Gastroesophageal sphincter (tissue), 3 donors: Measurements from ENCODE around the gene COTL1.

Experiments
- CTCF ChIP-seq, 4 experiments: fragments of 200-600 bp in 2 of 4; fragments of 450-650 bp in 2 of 4; sonication (generic) in 1 of 4; IDR thresholded peaks; one replicate each; pipeline ENCODE4 v1.5.1; 2017 to 2019; ENCODE audit warnings: antibody characterized with exemption in 4 of 4, mild to moderate bottlenecking in 2 of 4, moderate library complexity in 2 of 4
- POLR2A ChIP-seq, 2 donors: fragments of 450-650 bp; IDR thresholded peaks; one replicate each; pipeline ENCODE4 v1.6.1; 2017; ENCODE audit warnings: antibody characterized with exemption in 2 of 2, mild to moderate bottlenecking in 2 of 2, moderate library complexity in 1 of 2

GRCh38 chr16:84631886-84632285 is 14.0 kb upstream of the COTL1 start:
- TF ChIP-seq POLR2A (IDR thresholded peaks at IDR 0.05) (no peak), CTCF (IDR thresholded peaks at IDR 0.05) (no peak)
